ENCODE measurements around the gene SLC5A2.
"Not testable (repeated sequence)": the region's sequence is repeated elsewhere in the genome, so short reads cannot be mapped to it uniquely, and the experiment has no call there.

The SLC5A2 gene

DNA sequence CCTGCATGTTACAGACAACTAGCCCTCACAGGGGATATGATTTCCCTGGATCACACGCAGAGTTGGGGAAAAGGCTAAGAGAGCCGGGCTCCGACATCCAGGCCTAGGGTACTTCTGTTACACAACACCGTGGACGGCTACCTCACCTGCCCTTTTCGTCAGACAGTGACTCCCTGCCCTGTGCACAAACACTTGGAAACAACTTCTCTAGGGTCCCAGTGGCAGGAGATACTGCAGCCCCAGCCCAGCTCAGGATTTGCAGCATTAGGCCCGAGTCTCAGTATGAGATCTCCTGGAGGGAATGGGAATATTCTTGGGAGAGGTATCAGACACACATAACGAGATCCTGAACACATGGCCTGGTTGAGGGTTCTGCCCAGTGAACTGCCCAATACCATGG lies 17.0 kb downstream of the SLC5A2 start:
- DNase-seq, result no peak

DNA sequence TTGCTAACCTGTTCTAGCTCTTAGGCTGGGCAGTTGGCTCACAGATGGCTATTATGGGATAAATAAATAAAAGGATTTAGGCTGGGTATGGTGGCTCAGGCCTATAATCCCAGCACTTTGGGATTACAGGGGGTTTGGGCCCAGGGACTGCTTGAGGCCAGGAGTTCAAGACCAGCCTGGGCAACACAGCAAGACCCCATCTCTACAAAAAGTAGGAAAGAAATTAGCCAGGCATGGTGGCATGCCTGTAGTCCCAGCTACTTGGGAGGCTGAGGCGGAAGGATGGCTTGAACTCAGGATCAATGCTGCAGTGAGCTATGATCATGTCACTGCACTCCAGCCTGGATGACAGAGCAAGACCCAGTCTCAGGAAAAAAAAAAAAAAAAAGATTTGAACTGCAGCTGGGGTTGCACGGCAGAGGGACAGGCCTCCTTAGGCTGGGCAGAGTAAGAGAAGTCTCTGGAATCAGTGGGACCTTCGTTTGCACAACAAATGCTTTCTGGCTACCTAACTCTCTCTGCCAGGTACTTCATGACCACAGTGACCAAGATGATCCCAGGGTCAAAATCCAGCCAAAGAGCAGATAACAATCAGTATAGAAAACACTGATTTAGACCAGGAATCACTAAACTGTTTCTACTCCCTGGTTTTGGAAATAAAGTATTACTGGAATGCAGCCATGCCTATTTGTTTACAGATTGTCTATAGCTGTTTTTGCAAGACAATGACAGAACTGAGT lies 18.5 kb downstream of the SLC5A2 start:
- no peak for DNase-seq

DNA sequence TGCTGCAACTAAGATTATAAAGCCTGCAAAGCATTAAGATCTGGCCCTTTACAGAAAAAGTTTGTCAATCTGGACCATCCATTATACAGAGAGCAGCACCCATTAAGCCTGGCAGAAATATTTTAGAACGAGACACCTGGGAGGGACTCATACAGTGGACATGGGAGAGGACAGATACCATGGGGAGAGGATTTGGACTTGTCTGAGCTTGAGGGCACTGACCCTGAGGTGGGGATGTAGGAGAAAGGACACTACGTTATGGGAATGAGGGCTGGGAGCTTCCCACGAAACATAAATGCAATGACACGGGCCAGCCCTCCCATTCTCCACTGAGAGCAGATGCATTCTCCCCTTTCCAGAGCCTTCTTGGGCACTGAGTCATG lies 19.0 kb downstream of the SLC5A2 start:
- DNase-seq, result no peak

DNA sequence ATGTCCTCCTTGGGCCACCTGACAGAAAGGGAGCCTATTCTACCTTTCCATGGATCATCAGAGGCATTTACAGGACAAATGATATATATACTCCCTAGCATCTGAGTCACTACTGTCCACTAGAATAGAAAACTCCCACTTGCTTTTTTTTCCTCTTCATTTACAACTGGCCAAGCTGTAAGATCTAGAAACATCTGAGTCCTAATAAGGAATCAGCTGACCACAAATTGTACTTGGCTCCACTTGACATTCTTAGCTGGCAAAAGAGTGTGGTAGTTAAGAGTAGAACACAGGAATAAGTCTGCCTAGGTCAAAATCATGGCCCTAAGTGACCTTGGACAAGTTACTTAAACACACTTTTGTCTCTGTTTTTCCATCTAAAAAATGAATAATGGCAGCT lies 20.1 kb downstream of the SLC5A2 start:
- no peak for DNase-seq

DNA sequence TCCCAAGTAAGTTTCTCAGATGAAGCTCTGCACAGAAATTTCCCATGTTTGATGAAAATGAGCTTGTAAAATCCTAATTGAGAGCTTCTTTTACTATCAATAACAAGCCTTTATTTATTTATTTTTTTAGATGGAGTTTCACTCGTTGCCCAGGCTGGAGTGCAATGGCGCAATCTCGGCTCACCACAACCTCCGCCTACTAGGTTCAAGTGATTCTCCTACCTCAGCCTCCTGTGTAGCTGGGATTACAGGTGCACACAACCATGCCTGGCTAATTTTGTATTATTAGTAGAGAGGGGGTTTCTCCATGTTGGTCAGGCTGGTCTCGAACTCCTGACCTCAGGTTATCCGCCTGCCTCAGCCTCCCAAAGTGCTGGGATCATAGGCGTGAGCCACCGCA lies 20.6 kb downstream of the SLC5A2 start:
- DNase-seq, result not testable (repeated sequence)

DNA sequence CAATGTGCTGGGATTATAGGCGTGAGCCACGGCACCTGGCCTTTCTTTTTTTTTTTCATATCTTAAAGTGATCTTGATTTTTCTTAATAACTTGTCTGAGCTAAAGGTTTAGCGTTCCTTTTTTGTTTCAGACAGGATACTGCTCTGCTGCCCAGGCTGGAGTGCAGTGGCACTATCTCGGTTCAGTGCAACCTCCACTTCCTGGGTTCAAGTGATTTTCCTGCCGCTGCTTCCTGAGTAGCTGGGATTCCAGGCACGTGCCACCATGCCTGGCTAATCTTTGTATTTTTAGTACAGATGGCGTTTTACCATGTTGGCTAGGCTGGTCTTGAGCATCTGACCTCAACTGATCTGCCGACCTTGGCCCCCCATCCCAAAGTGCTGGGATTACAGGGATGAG lies 21.2 kb downstream of the SLC5A2 start:
- no peak for DNase-seq

DNA sequence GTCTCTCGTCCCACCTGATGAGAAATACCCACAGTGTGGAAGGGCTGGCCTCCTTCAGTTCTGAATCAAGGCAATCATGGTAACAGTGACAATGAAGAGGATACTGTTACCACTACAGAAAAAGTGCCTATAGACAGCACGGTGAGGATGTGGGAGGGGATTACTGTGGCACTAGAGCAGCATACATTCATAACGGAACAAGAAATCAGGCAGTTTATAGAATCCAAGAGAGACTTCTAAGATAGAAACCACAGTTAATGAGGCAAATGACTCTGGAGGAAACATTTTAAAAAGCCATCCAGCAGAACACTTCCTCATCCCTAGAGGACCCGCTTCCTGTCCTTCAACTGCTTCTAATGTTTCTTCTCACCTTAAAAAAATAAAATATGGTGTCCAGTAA lies 22.6 kb downstream of the SLC5A2 start:
- DNase-seq, result peak in 1 of 4 experiments; percentile 9

DNA sequence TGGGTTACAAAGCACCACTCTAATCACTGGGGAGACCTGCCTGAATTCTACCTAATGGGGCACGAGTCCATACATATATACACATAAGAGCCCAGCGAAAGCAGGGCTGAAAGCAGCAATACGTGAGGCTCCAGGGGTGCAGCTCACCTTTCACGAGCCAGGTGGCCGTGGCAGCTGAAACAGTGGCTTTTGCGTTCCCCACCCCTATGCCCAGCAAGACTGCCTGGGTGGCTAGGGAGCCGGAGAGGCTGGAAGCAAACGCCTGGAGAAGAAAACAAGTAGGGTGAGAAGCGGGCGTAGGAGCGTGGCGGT lies 24.6 kb downstream of the SLC5A2 start:
- no peak for DNase-seq

DNA sequence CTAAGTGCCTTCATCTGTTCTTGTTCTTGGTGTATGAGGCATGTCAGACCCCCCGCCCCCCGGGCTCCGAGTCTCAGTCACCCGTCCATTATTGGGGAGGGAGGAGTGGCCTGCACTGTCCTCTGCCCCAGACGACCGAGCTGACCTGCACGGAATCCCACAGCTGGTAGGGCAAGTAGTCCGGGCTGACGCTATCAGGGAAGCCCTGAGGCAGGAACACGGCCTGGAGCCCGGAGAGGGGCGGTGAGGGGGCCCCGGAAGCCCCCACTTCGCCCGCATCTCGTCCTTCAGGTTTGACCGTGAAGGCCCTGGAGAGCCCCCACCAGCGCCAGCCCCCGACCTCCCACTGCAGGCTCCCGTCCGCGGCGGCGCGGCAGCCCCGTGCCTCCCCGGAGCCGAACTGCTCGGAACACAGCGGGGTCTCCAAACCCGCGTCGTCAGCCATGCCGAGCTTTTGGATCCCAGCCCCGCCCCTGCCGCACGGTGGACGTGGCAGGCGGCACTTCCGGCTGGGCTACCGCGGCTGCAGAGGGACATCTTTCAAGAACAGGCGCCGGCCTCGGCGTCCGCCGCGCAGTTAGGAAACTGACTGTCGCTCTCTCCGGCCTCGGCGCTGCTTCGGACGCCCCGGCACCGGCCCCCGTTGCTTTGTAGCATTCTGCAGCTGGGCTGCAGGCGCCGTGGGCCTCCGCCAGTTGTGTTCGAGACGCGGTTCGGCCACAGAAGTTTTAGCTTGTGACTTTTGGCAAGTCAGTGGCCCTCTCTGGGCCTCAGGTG lies 25.2 kb downstream of the SLC5A2 start, which contains the start of gene RUSF1:
RUSF1 (minus strand) TSS at position 463 of the 777 bp plus-strand sequence; CDS start at position 445, 18 bp downstream.
- peak; percentile 92 to 96 (median 94) for DNase-seq

DNA sequence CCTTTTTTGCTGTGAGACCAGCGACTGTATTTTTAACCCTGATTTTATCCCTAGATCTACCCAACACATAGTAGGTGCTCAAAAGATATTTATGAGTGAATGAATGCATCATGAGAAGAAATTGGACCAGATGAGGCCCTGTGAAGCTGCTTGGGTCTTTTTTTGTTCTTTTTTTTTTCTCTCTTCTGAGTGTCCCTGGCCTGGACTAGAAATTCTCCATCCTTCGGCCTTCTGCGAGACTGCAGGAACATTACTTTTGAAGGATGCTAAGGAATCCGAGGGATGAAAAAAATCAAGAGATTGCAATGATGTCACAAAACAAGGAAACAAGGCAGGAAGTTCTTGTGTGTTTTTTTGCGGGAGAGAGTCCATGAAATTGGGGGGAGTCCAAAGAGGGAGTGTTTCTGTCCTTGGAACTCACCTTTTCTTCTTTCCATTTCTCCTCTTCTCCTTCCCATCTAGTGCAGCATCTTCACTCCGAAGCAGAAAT lies 25.8 kb downstream of the SLC5A2 start:
- peak in 3 of 4 experiments; percentile 4 to 26 (median 16) for DNase-seq

DNA sequence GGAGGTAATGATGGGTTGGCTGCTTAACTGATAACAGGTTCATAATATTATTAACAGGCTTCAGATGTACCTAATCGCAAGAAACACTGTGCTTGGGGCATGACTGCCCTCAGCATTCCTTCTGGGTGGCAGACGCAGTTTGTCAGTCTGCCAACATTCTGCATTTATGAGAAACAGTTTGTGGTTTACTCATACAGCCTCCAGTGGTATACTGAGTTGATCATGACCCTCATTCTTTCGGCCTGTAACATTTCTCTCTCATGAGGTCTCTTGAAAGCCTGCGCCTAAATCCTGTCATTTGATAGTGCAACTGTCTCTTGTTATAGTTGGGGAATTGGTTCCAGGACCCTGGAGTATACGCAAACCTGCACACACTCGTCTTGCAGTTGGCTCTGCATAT lies 30.2 kb downstream of the SLC5A2 start:
- no peak for DNase-seq

DNA sequence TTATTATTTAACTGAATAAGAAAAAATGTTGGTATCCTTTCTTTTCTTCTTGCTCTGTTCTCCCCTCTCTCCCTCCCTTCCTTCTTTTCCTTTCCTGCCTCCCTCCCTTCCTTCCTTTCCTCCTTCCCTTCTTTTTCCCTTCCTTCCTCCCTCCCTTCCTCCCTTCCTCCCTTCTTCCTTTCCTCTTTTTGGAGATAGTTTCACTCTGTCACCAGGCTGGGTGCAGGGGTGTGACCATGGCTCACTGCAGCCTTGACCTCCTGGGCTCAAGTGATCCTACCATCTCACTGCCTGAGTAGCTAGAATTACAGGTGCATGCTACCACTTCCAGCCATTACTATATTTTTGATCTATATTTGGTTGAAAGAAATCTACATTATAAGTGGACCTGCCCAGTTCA lies 31.0 kb downstream of the SLC5A2 start:
- DNase-seq, result no peak

DNA sequence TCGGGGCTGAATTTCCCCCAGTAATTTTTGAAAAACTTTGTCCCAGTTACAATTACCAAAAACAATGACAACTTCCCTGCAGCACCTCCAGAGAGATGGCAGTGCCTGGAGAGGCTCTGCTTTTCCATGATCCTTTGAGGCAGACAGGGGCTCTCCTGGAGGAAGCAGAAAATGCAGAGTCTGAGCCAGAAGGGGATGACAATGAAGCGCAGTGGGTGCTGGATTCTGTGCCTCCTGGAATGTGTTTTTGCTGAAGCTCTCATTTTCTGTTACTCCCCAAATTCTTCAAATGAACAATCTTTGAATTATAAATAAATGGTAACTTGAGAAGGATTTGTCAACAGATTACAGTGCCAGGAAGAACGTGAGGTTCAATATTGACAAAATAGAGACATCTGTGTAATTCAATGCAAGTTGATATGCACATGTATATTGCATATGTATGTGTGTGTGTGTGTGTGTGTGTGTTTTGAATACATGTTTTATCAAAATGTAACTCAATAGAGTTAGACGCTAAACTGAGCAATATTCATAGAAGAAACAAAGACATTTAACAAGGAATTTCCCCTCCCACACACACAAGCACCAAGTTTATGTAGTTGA lies 35.0 kb downstream of the SLC5A2 start:
- DNase-seq, result no peak

DNA sequence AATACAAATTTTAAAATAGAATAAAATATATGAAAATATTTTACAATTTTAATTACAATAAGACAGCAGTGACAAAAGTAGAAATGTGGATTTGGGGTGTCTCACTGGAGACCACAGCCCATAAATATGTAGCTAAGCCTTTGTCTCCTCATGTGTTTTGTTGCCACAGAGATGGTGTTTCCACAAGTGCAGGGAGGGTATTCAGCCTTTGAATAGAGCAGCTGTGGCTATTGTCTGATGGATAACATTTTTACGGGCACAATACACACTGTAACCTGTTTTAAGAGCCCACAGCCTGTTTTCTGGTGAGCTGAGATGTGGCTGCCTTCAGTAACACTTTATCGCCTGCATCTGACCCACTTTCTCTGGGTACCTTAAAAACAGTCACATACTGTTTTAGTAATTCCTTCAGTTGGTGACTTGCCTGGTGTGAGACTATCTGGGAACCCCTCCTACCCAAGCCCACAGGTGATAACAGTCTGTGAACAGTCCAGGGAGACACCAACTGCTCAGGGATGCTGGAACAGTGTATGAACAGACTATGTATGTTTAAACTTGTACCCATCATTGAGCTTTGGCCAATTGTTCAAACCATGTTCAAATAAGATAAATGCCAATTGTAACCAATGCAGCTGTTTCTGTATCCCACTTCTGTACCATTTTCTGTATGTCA lies 37.0 kb downstream of the SLC5A2 start:
- no peak for DNase-seq

DNA sequence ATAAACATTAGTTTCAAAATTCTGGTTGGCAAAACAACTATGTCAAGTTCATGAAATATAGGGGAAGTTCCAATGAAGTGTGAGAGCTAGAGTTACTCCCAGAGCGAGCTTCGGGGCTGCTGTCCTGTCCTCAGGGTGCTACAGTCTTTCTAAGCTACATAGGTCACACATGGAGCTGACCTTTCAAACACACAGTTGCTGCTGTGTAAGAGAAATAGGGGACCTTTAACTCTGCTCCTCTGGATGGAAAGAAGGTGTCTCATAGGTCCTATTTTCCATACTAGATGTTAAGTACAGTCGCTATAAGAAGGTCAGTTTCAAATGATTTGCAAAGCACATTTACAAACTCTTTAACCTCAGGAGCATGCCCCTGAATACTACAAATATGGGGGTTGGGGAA lies 38.4 kb downstream of the SLC5A2 start:
- DNase-seq, result no peak

DNA sequence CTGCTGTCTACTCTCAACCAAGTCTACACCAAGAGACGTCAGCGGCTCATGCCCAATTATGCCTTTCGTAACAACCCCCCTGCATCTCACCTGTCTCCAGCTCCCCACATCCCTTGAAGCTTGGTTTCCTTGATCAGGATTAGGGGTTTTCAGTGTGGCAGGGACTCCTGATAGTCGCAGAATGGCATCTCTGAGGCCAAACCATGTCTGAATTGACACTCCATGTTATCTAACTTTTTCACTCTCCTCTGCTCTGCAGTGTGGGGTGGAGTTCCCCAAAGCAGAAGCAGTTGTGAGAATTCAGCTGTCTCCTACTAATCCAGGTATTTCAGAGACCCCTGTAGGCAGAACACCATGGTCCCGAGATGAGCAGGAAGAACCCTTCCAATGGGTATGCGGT lies 39.1 kb downstream of the SLC5A2 start:
- DNase-seq, result no peak

DNA sequence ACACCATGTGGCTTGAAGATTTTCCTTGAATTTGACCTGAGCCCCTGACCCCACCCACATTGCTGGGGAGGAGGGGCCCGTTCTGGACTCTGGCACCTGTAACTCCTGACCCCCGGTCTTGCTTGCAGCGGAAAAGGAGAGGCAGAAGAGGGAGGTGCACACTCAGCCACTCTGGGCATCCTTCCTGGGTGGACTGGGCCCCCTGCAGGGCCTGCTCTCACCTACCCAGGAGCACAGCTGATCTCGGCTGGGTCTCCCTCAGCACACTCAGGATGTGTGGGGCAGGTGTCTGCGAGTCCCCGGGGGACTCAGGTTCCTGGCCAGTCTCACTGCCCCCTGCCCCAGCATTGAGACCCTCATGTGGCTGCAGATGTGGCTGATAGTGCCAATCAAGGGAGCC lies 40.8 kb downstream of the SLC5A2 start:
- not testable (repeated sequence) for DNase-seq

DNA sequence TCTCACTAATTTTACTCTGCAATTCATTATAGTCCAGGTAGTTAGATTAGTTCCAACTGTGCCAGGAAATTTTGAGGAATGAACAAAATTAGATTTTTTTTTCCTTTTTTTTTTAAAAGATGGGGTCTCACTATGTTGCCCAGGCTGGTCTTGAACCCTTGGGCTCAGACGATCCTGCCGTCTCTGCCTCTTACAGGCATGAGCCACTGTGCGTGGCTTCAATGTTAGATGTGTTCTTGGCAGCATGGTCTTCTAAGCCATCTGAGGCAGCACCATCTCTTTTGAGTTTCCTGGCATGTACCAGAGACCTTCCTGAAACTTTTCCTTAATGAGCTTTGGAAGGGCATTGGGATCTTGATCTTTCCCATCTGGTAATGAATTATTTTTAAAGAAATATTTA lies 42.2 kb downstream of the SLC5A2 start:
- DNase-seq, result no peak

DNA sequence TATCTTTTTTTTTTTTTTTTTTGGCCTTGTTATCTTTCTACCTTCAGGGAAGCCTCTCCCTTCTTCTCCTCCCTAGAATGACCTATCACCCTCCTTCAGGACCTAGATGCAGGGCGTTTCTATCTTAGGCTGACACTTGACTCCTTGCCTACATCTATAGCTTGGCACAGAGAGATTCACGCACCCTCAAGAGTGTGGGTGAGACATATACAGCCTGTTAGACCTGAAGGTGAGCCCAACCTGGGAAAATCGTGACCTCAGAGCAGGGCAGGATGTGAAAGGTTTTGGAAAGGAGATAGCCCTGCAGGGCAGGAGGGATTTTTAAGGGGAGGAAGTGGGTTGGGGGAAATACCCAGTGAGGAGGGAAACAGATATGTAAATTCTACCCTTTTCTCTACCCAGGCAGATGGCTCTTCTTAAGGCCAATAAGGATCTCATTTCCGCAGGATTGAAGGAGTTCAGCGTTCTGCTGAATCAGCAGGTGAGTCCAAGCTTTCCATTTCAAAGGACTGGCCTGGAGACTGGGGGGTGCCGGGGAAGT lies 44.9 kb downstream of the SLC5A2 start, which contains the start of gene AHSP:
AHSP (plus strand) TSS at position 167 of the 541 bp plus-strand sequence; CDS start at position 407, 240 bp downstream.
- DNase-seq, result no peak

DNA sequence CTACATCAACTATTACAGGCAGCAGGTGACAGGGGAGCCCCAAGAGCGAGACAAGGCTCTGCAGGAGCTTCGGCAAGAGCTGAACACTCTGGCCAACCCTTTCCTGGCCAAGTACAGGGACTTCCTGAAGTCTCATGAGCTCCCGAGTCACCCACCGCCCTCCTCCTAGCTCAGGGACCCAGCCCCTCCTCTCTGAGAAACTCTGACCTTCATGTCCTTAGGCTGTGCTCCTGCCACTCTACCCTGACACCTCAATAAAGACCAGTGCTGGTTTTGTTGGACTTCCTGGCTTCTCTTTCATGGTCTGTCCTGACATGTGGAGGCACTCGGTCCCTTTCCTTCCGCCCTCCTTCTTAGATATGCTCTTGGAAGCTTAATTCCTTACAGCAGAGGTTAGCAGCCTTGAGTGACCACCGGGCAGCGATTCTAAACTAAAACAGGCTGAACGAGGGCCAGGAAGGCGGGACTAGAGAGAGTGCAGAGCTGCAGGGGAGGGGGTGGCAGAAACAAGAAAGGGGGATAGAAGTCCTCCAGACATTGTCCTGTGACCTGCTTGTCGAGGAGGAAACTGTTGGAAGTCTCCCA lies 45.7 kb downstream of the SLC5A2 start:
- DNase-seq, result no peak

DNA sequence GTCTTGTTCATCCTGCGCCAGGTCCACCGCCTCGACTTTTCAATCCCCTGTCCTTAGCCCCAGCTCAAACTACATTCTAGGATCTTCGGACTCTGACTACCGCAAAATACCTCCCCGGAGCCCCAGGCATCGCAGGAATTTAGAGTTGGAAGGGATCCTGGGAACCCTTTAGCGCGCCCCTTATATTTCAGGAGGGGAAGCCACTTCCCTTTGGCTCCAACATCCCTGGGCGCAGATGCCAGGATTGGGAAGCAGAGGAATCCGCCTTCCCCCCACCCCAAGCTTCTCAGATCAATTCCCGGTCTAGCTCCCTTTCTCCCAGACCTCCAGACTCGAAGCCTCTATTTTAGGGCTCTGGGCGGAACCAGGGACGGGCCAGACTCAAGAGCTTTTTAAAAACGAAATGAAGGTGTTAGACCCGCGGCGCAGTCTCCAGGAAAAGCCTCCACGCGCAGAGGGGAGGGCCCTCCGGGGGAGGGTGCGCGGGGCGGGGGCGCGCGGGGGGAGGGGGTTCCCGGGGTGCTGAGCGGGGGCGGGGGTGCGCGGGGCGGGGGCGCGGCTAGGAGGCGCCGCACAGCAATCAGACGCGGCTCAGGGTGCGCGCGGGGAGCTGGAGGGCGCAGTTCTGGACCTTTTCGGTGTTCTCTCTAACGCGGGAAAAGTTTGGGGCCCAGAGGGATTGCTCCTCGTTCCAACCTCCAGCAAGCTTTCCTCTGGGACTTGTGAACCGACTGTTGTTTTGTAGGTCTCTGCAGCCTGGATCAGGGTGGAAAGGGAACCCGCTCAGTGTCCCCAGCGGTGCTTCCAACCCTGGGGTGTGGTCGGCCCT lies 46.4 kb downstream of the SLC5A2 start:
- DNase-seq, result no peak
